ENCODE data around the gene SEC14L1. TPM values are rescaled to one million over a fixed set of nuclear protein-coding genes. Genes with fewer than 3 reads are reported as not detected.

SEC14L1 gene
- total RNA-seq, 1 experiment from 2014 or later = 78.6 TPM

- no peaks in the 10 kb centered on the region for H3K27me3 ChIP-seq (replicated peaks; ENCODE audit: insufficient read depth, low read depth, low read length, poor library complexity)
- DNase-seq (ENCODE audit: low spot score) = no peak
- no peaks in the 10 kb centered on the region for H3K9me3 ChIP-seq (ENCODE audit: low read depth, low read length, poor library complexity, severe bottlenecking)
- H3K27ac ChIP-seq (ENCODE audit: low read depth, low read length, poor library complexity, severe bottlenecking) = no peak overlapping the region
- H3K4me3 ChIP-seq (ENCODE audit: low read depth, low read length, poor library complexity, severe bottlenecking) = no peak overlapping the region
- no TSS peak for BruUV-seq (replicated peaks)
- POLR2A ChIA-PET (ENCODE audit: low non-redundant PET) = no interaction called here
- intact Hi-C loops (cut with micrococcal nuclease; ENCODE audit: unreplicated experiment) = no loop called here
- CTCF ChIA-PET = no interaction called here
- TF ChIP-seq CTCF (conservative IDR thresholded peaks at IDR 0.05; ENCODE audit: low read depth, low read length) (no peak), EZH2 (IDR thresholded peaks at IDR 0.05; ENCODE audit: borderline replicate concordance, low read depth, low read length, poor library complexity, severe bottlenecking) (no peak)
- peaks cover 17% of the 10 kb centered on the region for H3K4me1 ChIP-seq (ENCODE audit: insufficient read depth, low read length, poor library complexity, severe bottlenecking)
- H3K36me3 ChIP-seq (ENCODE audit: insufficient read depth, low read length, poor library complexity, severe bottlenecking) = peaks cover 72% of the 10 kb centered on the region
Observed at GRCh38 chr17:77203846-77204245, 63.1 kb downstream of the SEC14L1 start.

- Histone ChIP-seq H3K4me1 (ENCODE audit: insufficient read depth, low read length, poor library complexity, severe bottlenecking) (peaks cover 22% of the 10 kb centered on the region), H3K9me3 (ENCODE audit: low read depth, low read length, poor library complexity, severe bottlenecking) (no peaks in the 10 kb centered on the region), H3K4me3 (ENCODE audit: low read depth, low read length, poor library complexity, severe bottlenecking) (no peak overlapping the region), H3K36me3 (ENCODE audit: insufficient read depth, low read length, poor library complexity, severe bottlenecking) (peaks cover 78% of the 10 kb centered on the region), H3K27me3 (replicated peaks; ENCODE audit: insufficient read depth, low read depth, low read length, poor library complexity) (no peaks in the 10 kb centered on the region), H3K27ac (ENCODE audit: low read depth, low read length, poor library complexity, severe bottlenecking) (no peak overlapping the region)
- intact Hi-C loops (cut with micrococcal nuclease; ENCODE audit: unreplicated experiment) = no loop called here
- no TSS peak for BruUV-seq (replicated peaks)
- ChIA-PET POLR2A (ENCODE audit: low non-redundant PET) (no interaction called here), CTCF (no interaction called here)
- TF ChIP-seq EZH2 (IDR thresholded peaks at IDR 0.05; ENCODE audit: borderline replicate concordance, low read depth, low read length, poor library complexity, severe bottlenecking) = no peak
- TF ChIP-seq CTCF (conservative IDR thresholded peaks at IDR 0.05; ENCODE audit: low read depth, low read length) = no peak
- no peak for DNase-seq (ENCODE audit: low spot score)
Observed at GRCh38 chr17:77204536-77204935, 63.8 kb downstream of the SEC14L1 start.

GRCh38 chr17:77205396-77206125 lies 64.8 kb downstream of the SEC14L1 start:
- H3K4me1 ChIP-seq (ENCODE audit: insufficient read depth, low read length, poor library complexity, severe bottlenecking) = peaks cover 29% of the 10 kb centered on the region
- intact Hi-C loops (cut with micrococcal nuclease; ENCODE audit: unreplicated experiment) = no loop called here
- DNase-seq (ENCODE audit: low spot score) = no peak
- H3K9me3 ChIP-seq (ENCODE audit: low read depth, low read length, poor library complexity, severe bottlenecking) = no peaks in the 10 kb centered on the region
- no peak overlapping the region for H3K4me3 ChIP-seq (ENCODE audit: low read depth, low read length, poor library complexity, severe bottlenecking)
- BruUV-seq (replicated peaks) = no TSS peak
- H3K27me3 ChIP-seq (replicated peaks; ENCODE audit: insufficient read depth, low read depth, low read length, poor library complexity) = no peaks in the 10 kb centered on the region
- TF ChIP-seq CTCF (conservative IDR thresholded peaks at IDR 0.05; ENCODE audit: low read depth, low read length) (no peak), EZH2 (IDR thresholded peaks at IDR 0.05; ENCODE audit: borderline replicate concordance, low read depth, low read length, poor library complexity, severe bottlenecking) (no peak)
- ChIA-PET POLR2A (ENCODE audit: low non-redundant PET) (no interaction called here), CTCF (no interaction called here)
- H3K27ac ChIP-seq (ENCODE audit: low read depth, low read length, poor library complexity, severe bottlenecking) = peak overlapping the region; percentile 55
- peaks cover 81% of the 10 kb centered on the region for H3K36me3 ChIP-seq (ENCODE audit: insufficient read depth, low read length, poor library complexity, severe bottlenecking)

Measured in A673 (cell line).